HG03159 (cell line): ENCODE measurements around the gene AMZ1.
"Not testable (repeated sequence)": the region's sequence is repeated elsewhere in the genome, so short reads cannot be mapped to it uniquely, and the experiment has no call there.

ENCODE experiments used
- ATAC-seq: cut with Tn5 transposase; IDR thresholded peaks from one replicate; pipeline ENCODE4 v1.9.1; 2021; ENCODE audit warnings: mild to moderate bottlenecking, moderate library complexity; ENCODE audit not compliant: unreplicated experiment

Gene AMZ1

GRCh38 chr7:2737771-2738540 is 50.0 kb downstream of the AMZ1 start:
- no peak for ATAC-seq

- ATAC-seq: no peak
Observed at GRCh38 chr7:2738766-2739549, 51.0 kb downstream of the AMZ1 start.

DNA sequence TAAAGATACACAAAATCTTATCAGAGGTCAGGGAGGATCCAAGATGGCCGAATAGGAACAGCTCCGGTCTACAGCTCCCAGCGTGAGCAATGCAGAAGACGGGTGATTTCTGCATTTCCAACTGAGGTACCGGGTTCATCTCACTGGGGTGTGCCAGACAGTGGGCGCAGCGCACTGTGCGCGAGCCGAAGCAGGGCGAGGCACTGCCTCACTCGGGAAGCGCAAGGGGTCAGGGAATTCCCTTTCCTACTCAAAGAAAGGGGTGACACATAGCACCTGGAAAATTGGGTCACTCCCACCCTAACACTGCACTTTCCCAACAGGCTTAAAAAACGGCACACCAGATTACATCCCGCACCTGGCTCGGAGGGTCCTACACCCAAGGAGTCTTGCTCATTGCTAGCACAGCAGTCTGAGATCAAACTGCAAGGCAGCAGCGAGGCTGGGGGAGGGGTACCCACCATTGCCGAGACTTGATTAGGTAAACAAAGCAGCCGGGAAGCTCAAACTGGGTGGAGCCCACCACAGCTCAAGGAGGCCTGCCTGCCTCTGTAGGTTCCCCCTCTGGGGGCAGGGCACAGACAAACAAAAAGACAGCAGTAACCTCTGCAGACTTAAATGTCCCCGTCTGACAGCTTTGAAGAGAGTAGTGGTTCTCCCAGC is 55.7 kb downstream of the AMZ1 start:
- not testable (repeated sequence) for ATAC-seq

DNA sequence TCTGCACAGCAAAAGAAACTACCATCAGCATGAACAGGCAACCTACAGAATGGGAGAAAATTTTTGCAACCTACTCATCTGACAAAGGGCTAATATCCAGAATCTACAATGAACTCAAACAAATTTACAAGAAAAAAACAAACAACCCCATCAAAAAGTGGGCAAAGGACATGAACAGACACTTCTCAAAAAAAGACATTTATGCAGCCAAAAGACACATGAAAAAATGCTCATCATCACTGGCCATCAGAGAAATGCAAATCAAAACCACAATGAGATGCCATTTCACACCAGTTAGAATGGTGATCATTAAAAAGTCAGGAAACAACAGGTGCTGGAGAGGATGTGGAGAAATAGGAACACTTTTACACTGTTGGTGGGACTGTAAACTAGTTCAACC is 60.7 kb downstream of the AMZ1 start:
- ATAC-seq: not testable (repeated sequence)

DNA sequence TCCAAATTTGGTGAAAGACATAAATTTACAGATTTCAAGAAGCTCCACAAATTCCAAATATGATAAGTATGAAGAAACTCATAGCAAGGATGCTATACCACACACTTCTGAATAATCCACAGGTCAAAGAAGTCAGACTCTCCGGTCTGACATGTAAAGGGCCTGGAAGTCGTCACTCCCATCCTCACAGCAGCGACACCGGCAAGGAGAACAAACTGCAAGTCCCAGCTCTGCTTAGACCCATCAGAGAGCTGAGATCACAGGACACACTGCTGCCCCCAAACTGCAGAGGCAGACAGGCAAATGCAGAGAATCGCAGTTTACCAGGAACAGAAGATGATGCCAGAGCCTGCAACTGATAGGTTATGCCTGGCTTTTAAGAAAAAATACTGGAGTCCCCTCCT is 62.0 kb downstream of the AMZ1 start:
- no peak for ATAC-seq

GRCh38 chr7:2751086-2751485 is 63.1 kb downstream of the AMZ1 start:
- ATAC-seq: no peak

- no peak for ATAC-seq
Observed at GRCh38 chr7:2753148-2753547, 65.1 kb downstream of the AMZ1 start.

GRCh38 chr7:2754086-2754485 is 66.1 kb downstream of the AMZ1 start:
- no peak for ATAC-seq

DNA sequence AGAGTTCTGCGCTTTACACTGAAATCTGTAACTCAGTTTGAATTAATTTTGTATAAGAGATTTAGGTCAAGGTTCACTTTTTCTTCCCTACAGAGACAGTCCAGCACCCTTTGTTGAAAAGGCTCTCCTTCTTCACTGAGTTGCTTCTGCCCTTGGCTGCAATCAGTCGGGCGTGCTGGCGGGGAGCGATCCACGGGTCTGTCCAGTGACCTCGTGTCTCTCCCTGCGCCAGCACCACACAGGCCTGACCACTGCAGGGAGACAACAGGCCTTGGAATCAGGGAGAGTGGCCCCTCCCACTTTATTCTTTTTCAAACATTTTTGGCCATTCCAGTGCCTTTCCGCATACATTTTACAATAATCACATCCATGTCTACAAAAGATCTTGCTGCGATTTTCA is 66.9 kb downstream of the AMZ1 start:
- no peak for ATAC-seq

DNA sequence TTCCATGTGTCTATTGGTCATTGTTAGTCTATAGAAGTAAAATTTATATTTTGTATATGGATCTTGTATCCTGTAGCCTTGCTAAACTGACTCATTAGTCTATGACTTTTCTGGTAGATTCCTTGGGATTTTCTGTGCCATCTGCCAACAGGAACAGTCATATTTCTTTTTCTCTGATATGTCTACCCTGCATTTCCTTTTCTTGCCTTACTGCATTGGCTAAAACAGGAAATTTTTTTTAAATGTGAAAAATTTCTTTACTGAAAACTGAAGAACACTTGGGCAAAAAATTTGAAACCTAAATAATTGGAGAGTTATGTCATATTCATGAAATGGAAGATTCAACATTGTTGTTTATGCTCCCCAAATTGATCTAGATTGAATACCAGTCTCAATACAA is 67.5 kb downstream of the AMZ1 start:
- no peak for ATAC-seq

DNA sequence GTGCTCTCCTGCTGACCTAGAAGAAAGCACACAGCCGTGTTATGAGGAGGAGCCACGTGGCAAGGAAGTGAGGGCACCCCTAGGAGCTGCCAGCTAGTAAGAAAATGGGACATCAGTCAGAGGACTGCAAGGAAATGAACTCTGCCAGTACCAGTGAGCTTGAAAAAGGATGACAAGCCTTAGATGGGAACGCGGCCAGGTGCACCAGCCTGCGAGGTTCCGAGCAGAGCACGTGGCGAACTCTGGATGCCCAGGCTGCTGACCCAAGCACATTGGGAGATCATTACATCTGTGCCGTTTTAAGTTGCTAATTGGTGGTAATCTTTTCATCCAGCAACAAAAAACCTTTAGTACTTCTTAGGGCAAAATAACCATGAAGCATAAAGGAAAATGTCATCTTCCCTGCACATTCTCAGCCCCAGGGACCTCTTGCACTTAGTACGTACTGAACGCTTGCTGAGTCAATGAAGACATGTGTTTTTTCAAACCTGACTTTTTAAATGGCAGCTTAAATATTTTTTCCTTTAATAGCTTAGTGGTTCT is 69.4 kb downstream of the AMZ1 start:
- ATAC-seq: no peak

- peak; percentile 69 for ATAC-seq
Observed at GRCh38 chr7:2757904-2758672, 70.1 kb downstream of the AMZ1 start.

DNA sequence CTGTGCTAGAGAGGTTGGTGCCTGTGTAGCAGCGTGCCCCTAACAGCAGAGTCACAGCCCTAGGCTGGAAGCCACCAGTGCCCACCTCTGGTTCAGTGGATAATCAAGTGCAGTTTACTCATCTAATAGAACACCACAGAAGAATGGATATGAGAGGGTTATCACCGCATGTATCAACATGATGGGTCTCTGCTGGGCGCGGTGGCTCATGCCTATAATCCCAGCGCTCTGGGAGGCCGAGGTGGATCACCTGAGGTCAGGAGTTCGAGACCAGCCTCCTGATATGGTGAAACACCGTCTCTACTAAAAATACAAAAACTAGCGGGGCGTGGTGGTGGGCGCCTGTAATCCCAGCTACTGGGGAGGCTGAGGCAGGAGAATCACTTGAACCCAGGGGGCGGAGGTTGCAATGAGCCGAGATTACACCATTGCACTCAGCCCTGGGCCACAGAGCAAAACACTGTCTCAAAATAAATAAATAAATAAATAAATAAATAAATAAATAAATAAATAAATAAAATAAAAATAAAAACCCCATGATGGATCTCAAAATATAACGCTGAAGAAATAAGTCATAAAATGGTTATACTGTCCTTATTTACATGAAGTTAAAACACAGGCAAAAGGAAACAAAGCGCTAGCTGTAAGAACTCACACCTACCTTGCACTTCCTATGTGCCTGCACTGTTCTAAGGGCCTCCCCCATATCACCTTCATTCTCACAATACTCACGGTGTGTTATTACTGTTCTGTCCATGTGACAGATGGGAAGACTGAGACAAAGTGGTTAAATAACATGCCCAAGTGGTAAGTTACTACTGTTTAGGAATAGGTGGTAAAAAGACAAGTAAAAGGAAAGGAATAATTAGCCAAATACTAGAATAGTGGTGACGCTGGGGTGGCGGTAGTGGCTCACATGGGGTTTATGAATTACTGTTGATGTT is 70.9 kb downstream of the AMZ1 start:
- no peak for ATAC-seq

DNA sequence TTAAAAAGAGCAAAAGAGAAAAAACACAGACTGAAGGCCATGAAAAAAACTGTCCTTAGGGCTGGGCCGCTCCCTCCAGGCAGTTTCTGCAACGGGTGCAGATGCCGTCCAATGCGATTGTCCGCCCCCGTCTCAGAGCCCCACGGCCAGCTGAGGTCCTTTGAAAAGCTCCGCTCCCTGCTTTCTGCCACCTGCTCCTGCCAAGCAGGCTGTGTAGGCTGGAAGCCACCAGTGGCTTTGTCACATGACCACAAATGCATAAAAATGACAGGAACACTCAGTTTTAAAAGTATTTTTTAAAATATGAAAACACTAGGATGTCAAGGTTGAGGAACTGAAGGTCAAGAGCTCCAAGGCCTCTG is 71.7 kb downstream of the AMZ1 start:
- ATAC-seq: no peak

- no peak for ATAC-seq
Observed at GRCh38 chr7:2760098-2760889, 72.3 kb downstream of the AMZ1 start.

DNA sequence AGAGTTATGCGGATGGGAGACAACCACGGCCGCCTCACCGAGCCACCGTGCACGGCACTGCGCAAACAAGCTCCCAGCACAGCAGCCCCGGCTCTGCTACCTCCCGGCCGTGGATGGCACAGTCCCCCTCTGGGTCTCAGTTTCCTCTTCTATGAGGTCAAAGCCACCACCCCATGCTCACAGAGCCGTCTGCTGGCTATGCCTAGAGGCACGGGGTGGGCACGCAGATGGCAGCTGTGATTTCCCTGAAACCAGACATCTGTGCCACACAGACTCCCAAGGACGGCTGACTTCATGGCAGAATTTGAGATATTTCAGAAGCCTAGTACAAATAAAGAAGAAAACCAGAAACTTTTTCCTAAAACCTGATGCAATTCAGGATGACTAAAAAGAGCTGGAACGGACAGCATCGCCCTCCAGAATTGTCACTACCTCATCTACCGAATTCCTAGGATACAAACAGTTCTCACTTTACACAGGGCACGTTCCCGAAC is 73.2 kb downstream of the AMZ1 start:
- ATAC-seq: no peak

DNA sequence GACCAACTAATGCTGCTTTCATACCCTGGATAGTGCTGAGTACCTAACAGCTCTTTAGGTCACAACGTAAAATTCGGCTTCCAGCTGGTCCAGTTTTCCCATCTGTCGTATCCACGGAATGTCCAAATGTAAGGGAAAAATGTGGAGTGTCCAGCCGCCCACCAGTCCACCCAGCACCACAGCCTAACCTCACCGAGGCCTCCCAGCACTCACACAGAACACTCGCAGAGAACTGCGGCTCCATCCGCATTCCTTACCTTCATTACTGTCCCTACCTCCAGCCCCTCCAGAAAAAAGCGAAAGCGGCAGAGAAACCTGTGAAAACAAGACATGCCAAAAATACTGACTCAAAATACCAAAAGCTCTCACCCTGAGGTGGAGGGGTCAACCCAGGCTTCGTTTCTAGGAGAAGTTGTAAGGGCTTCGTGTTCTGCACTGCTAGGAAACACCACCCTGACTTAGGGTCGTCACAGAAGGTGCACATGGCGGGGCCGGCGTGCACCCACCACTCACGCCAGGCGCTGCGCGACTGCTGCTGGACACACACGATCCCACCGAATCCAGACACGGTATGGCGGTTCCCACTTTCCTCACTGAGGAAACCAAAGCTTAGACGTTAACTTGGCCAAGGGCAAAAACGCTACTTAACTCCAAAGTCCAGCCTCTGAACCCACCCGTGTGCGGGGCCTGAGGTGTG is 73.9 kb downstream of the AMZ1 start:
- no peak for ATAC-seq

DNA sequence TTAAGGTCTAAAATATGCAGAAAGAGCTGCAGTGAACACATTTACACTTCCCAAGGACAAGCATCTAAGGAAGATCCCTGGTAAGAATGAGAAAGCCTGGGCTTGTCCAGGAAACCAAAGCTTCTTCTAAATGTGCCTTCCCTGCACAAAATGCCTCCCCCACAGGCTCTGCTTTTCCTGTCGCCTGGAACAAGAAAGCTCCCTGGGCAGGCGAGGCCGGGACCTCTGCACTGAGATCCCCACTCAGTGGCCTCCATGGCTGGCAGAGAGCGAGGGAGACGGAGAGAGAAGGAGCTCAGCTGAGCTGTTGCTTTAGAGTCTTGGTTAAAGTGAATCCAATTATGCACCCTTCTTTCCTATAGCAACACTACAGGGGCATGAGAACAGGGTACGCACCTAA is 75.6 kb downstream of the AMZ1 start:
- no peak for ATAC-seq
